HCT116 (cell line): ENCODE results near the gene APOL4. TPM values are rescaled to one million over a fixed set of nuclear protein-coding genes. Genes with fewer than 3 reads are reported as not detected.

ENCODE experiments used
- ATAC-seq: fragments of 200-7000 bp; cut with Tn5 transposase; 2 replicates; pipeline ENCODE4 v1.9.1; 2020; ENCODE audit warnings: mild to moderate bottlenecking, moderate library complexity
- BruUV-seq: library from RNA; stranded (reverse); fragments of 400-500 nt; replicated peaks from 2 replicates; lab custom pipeline; 2021; lab: Mats Ljungman, UMichigan
- CTCF ChIA-PET: fragments of 300-600 bp; sonication (Branson Sonifier 250); formaldehyde crosslinking; loops from one replicate; lab custom pipeline; 2021; ENCODE audit warnings: antibody characterized with exemption; lab: Charles Lee
- POLR2A ChIA-PET: fragments of 300-600, 350-600 bp; sonication (Branson Sonifier 250); formaldehyde crosslinking; loops from one replicate; lab custom pipeline; 2021; ENCODE audit warnings: antibody characterized with exemption; lab: Charles Lee
- RAD21 ChIA-PET, 2 experiments: fragments of 300-600 bp; sonication (Branson Sonifier 250); formaldehyde crosslinking; loops; one replicate each; lab custom pipeline; 2023; ENCODE audit warnings: low total read pairs in 2 of 2; ENCODE audit not compliant: uncharacterized antibody in 2 of 2, unreplicated experiment in 2 of 2, low non-redundant PET in 1 of 2; lab: Charles Lee
- DNase-seq: peaks from one replicate; pipeline ENCODE4 v3.0.0-alpha.2; 2010; ENCODE audit warnings: low read depth, low spot score
- H2AFZ ChIP-seq: fragments of 200-600 bp; shearing (Covaris generic), sonication (generic); 2 replicates; pipeline ENCODE4 v1.6.1; 2017; ENCODE audit warnings: low read depth, mixed run types, mixed read lengths, antibody characterized with exemption, low read length; ENCODE audit not compliant: poor library complexity, severe bottlenecking
- H3K27ac ChIP-seq: 2 replicates; pipeline ENCODE4 v1.5.1; 2012; ENCODE audit warnings: low read depth, low read length
- H3K27me3 ChIP-seq: fragments of 200-600 bp; sonication (generic); 2 replicates; pipeline ENCODE4 v1.6.1; 2016; ENCODE audit warnings: mixed run types, low read length, mixed read lengths; ENCODE audit not compliant: insufficient read depth
- H3K36me3 ChIP-seq, 2 experiments: fragments of 200-500 bp in 1 of 2; fragments of 200-600 bp in 1 of 2; sonication (Bioruptor generic) in 1 of 2; sonication (generic) in 1 of 2; 2 replicates each; pipeline versions ENCODE4 v1.5.1 to v1.6.1; 2014 to 2016; ENCODE audit warnings: low read length in 2 of 2, inconsistent platforms in 1 of 2, mixed read lengths in 1 of 2, mixed run types in 1 of 2; ENCODE audit not compliant: insufficient read depth in 2 of 2, control insufficient read depth in 1 of 2
- H3K4me1 ChIP-seq, 2 experiments: fragments of 200-600 bp in 1 of 2; sonication (generic) in 1 of 2; 2 replicates each; pipeline versions ENCODE4 v1.5.1 to v1.6.1; 2012 to 2017; ENCODE audit warnings: low read length in 2 of 2, inconsistent platforms in 1 of 2, mild to moderate bottlenecking in 1 of 2, mixed read lengths in 1 of 2, mixed run types in 1 of 2, moderate library complexity in 1 of 2; ENCODE audit not compliant: insufficient read depth in 2 of 2, control insufficient read depth in 1 of 2
- H3K4me2 ChIP-seq: fragments of 200-600 bp; sonication (generic); 2 replicates; pipeline ENCODE4 v1.6.1; 2017; ENCODE audit warnings: mixed run types, low read length, mixed read lengths
- H3K4me3 ChIP-seq, 2 experiments: fragments of 200-600 bp in 1 of 2; sonication (generic) in 1 of 2; replicated peaks in 1 of 2; 2 replicates each; pipeline ENCODE4 v1.5.1; 2011 to 2016; ENCODE audit warnings: low read length in 2 of 2, control low read depth in 1 of 2, low read depth in 1 of 2, mild to moderate bottlenecking in 1 of 2, mixed read lengths in 1 of 2, mixed run types in 1 of 2
- H3K79me2 ChIP-seq: fragments of 200-600 bp; sonication (generic); 2 replicates; pipeline ENCODE4 v1.6.1; 2017; ENCODE audit warnings: mild to moderate bottlenecking, mixed run types, low read length, moderate library complexity, mixed read lengths; ENCODE audit not compliant: insufficient read depth
- H3K9ac ChIP-seq: fragments of 200-600 bp; sonication (generic); 2 replicates; pipeline ENCODE4 v1.6.1; 2016; ENCODE audit warnings: low read length, mixed read lengths
- H3K9me2 ChIP-seq: fragments of 200-600 bp; sonication (generic), shearing (Covaris generic); 2 replicates; pipeline ENCODE4 v1.6.1; 2017; ENCODE audit warnings: mixed run types, mild to moderate bottlenecking, moderate library complexity; ENCODE audit not compliant: insufficient read depth
- H3K9me3 ChIP-seq, 2 experiments: fragments of 200-500 bp in 1 of 2; fragments of 200-600 bp in 1 of 2; sonication (Bioruptor generic) in 1 of 2; sonication (generic) in 1 of 2; 2 replicates each; pipeline ENCODE4 v1.6.1; 2014 to 2017; ENCODE audit warnings: low read length in 2 of 2, mixed read lengths in 2 of 2, inconsistent platforms in 1 of 2, low read depth in 1 of 2, mild to moderate bottlenecking in 1 of 2, mixed run types in 1 of 2, moderate library complexity in 1 of 2; ENCODE audit not compliant: control insufficient read depth in 1 of 2, insufficient read depth in 1 of 2
- H4K20me1 ChIP-seq: fragments of 200-600 bp; sonication (generic), shearing (Covaris generic); 2 replicates; pipeline ENCODE4 v1.6.1; 2017; ENCODE audit warnings: mixed run types, mild to moderate bottlenecking, moderate library complexity; ENCODE audit not compliant: insufficient read depth
- ATF3 ChIP-seq: IDR thresholded peaks from 2 replicates; pipeline ENCODE4 v1.6.1; 2012
- CBX3 ChIP-seq: IDR thresholded peaks from 2 replicates; pipeline ENCODE4 v1.6.1; 2012; ENCODE audit warnings: low read depth
- CEBPB ChIP-seq: IDR thresholded peaks from 2 replicates; pipeline ENCODE4 v1.6.1; 2012; ENCODE audit warnings: low read depth
- EGR1 ChIP-seq: IDR thresholded peaks from 2 replicates; pipeline ENCODE4 v1.6.1; 2012; ENCODE audit warnings: low read depth
- ELF1 ChIP-seq: IDR thresholded peaks from 2 replicates; pipeline ENCODE4 v1.6.1; 2012; ENCODE audit warnings: low read depth, borderline replicate concordance
- EZH2 ChIP-seq: fragments of 200-600 bp; sonication (generic); IDR thresholded peaks from 2 replicates; pipeline ENCODE4 v1.6.1; 2017; ENCODE audit warnings: antibody characterized with exemption, mixed run types
- FOSL1 ChIP-seq: IDR thresholded peaks from 2 replicates; pipeline ENCODE4 v1.6.1; 2012; ENCODE audit warnings: low read depth
- JUND ChIP-seq: IDR thresholded peaks from 2 replicates; pipeline ENCODE4 v1.6.1; 2012
- POLR2A ChIP-seq: IDR thresholded peaks from 2 replicates; pipeline ENCODE4 v1.7.0; 2011; ENCODE audit warnings: borderline replicate concordance; ENCODE audit not compliant: insufficient read depth, insufficient read length; ENCODE audit errors: extremely low read depth
- POLR2AphosphoS5 ChIP-seq: IDR thresholded peaks from 2 replicates; pipeline ENCODE4 v1.6.1; 2011; ENCODE audit warnings: mild to moderate bottlenecking, low read depth, low read length, moderate library complexity
- REST ChIP-seq: IDR thresholded peaks from 2 replicates; pipeline ENCODE4 v1.6.1; 2012; ENCODE audit warnings: low read depth
- SIN3A ChIP-seq: IDR thresholded peaks from 2 replicates; pipeline ENCODE4 v1.6.1; 2012; ENCODE audit warnings: low read depth
- SP1 ChIP-seq: IDR thresholded peaks from 2 replicates; pipeline ENCODE4 v1.6.1; 2012; ENCODE audit warnings: low read depth
- SRF ChIP-seq: IDR thresholded peaks from 2 replicates; pipeline ENCODE4 v1.6.1; 2012; ENCODE audit warnings: low read depth
- TCF7L2 ChIP-seq: IDR thresholded peaks from 2 replicates; pipeline ENCODE4 v1.7.0; 2011; ENCODE audit warnings: borderline replicate concordance, inconsistent platforms; ENCODE audit not compliant: insufficient read depth, insufficient read length; ENCODE audit errors: extremely low read depth
- ZFX ChIP-seq: fragments of 450-650 bp; IDR thresholded peaks from 2 replicates; pipeline ENCODE4 v1.6.1; 2017
- ZNF274 ChIP-seq: fragments of 200-500 bp; sonication (Bioruptor generic); IDR thresholded peaks from 2 replicates; pipeline ENCODE4 v1.6.1; 2014; ENCODE audit warnings: mild to moderate bottlenecking, low read depth, low read length, inconsistent platforms
- intact Hi-C: fragments of 100-400 bp; cut with micrococcal nuclease; formaldehyde crosslinking; loops from 2 replicates; pipeline ENCODE4 v1.10.0; 2022
- total RNA-seq: library from RNA; stranded (reverse); gene quantifications from one replicate; pipeline ENCODE4 v1.2.1, GENCODE V29; 2021; ENCODE audit not compliant: unreplicated experiment

APOL4 gene
- total RNA-seq, 1 experiment from 2014 or later = not detected

- Histone ChIP-seq H3K9me2 (no peaks in the 10 kb centered on the region), H3K27ac (no peak overlapping the region), H2AFZ (no peak overlapping the region), H3K4me3 (no peak overlapping the region), H3K79me2 (peaks cover 7% of the 10 kb centered on the region; the same call in 1 of the 2 replicates), H4K20me1 (no peaks in the 10 kb centered on the region), H3K4me1 (peaks cover 12 to 18% of the 10 kb centered on the region in 2 experiments; a peak in 3 of 4 replicates), H3K9me3 (no peaks in the 10 kb centered on the region), H3K27me3 (no peaks in the 10 kb centered on the region), H3K4me2 (no peak overlapping the region), H3K9ac (no peak overlapping the region)
- RAD21 ChIA-PET = no interaction called here
- CTCF ChIA-PET = no interaction called here
- POLR2A ChIA-PET = no interaction called here
- DNase-seq = no peak
- intact Hi-C loops = loop anchor here (5.0 kb wide), 1 partner anchor 38 kb away; no protein-coding TSS in a partner anchor
- ATAC-seq = no peak
- no TSS peak for BruUV-seq
- TF ChIP-seq SP1 (no peak), EZH2 (no peak), SRF (no peak), EGR1 (no peak), POLR2AphosphoS5 (no peak), FOSL1 (no peak), CEBPB (no peak), JUND (no peak), REST (no peak), ZFX (no peak), SIN3A (no peak), ELF1 (no peak), CBX3 (no peak), ZNF274 (no peak), TCF7L2 (no peak), ATF3 (no peak), POLR2A (no peak)
- TF ChIP-seq, all 23 proteins: peak for 0
- no peaks in the 10 kb centered on the region for H3K36me3 ChIP-seq
These were observed 33.3 kb upstream of the APOL4 start for GRCh38 chr22:36234919-36235318.
